Fibroblast of lung (primary cell): ENCODE data around the gene EXTL1.

Experiments
- CTCF ChIP-seq, 2 donors: IDR thresholded peaks in 1 of 2; conservative IDR thresholded peaks in 1 of 2; 1 replicate in 1 of 2; 2 replicates in 1 of 2; pipeline ENCODE4 v1.5.1; 2011 to 2012; ENCODE audit warnings: low read length in 2 of 2, control low read depth in 1 of 2, inconsistent platforms in 1 of 2, low read depth in 1 of 2, mild to moderate bottlenecking in 1 of 2
- EZH2 ChIP-seq: IDR thresholded peaks from 2 replicates; pipeline ENCODE4 v1.5.1; 2012; ENCODE audit warnings: low read length, control low read depth, mild to moderate bottlenecking; ENCODE audit errors: missing control alignments

- TF ChIP-seq CTCF (conservative IDR thresholded peaks at IDR 0.05 in 1 of 2, IDR thresholded peaks at IDR 0.05 in 1 of 2; ENCODE audit: low read depth in 1 of 2, low read length in 2 of 2), result no peak
- TF ChIP-seq EZH2, result no peak
Observed at GRCh38 chr1:25971811-25972180, 49.8 kb upstream of the EXTL1 start.
